Mucosa of stomach (tissue), 1 donor: ENCODE data around the gene R3HDM2.

Experiments
- H3K27me3 ChIP-seq: one replicate; pipeline ENCODE4 v1.7.0; 2013; ENCODE audit warnings: mild to moderate bottlenecking, low read length; ENCODE audit not compliant: control insufficient read depth, insufficient read depth
- H3K36me3 ChIP-seq: one replicate; pipeline ENCODE4 v1.7.0; 2013; ENCODE audit warnings: low read length; ENCODE audit not compliant: control insufficient read depth, insufficient read depth
- H3K4me1 ChIP-seq: one replicate; pipeline ENCODE4 v1.7.0; 2013; ENCODE audit warnings: mild to moderate bottlenecking, low read length; ENCODE audit not compliant: control insufficient read depth, insufficient read depth
- H3K4me3 ChIP-seq: one replicate; pipeline ENCODE4 v1.7.0; 2013; ENCODE audit warnings: low read length
- H3K9ac ChIP-seq: one replicate; pipeline ENCODE4 v1.7.0; 2013; ENCODE audit warnings: mild to moderate bottlenecking, low read length, moderate library complexity
- H3K9me3 ChIP-seq: one replicate; pipeline ENCODE4 v1.7.0; 2013; ENCODE audit warnings: mild to moderate bottlenecking, low read length, moderate library complexity; ENCODE audit not compliant: control insufficient read depth
- donor health status: Pancreatic carcinoma.

The R3HDM2 gene

GRCh38 chr12:57203791-57204190 is 227.1 kb downstream of the R3HDM2 start:
- Histone ChIP-seq H3K9me3 (no peaks in the 10 kb centered on the region), H3K36me3 (peaks cover 13% of the 10 kb centered on the region), H3K4me3 (no peak overlapping the region), H3K4me1 (no peaks in the 10 kb centered on the region), H3K27me3 (no peaks in the 10 kb centered on the region), H3K9ac (no peak overlapping the region)
